IMR-90 (cell line): ENCODE measurements around the gene SUN1. TPM values are rescaled to one million over a fixed set of nuclear protein-coding genes. Genes with fewer than 3 reads are reported as not detected.

Experiments
- ATAC-seq: fragments of 200-7000 bp; cut with Tn5 transposase; 2 replicates; pipeline ENCODE4 v1.9.1; 2020; ENCODE audit warnings: low read depth, mild to moderate bottlenecking, moderate library complexity
- BruUV-seq: library from RNA; stranded (reverse); fragments of 400-500 nt; replicated peaks from 2 replicates; lab custom pipeline; 2021; lab: Mats Ljungman, UMichigan
- CTCF ChIA-PET: fragments of 300-600 bp; formaldehyde crosslinking; extraction: SDS; loops from one replicate; lab custom pipeline; 2021; ENCODE audit warnings: antibody characterized with exemption; lab: Yijun Ruan, JAX
- POLR2A ChIA-PET: fragments of 300-600 bp; sonication (Branson Sonifier 250); formaldehyde crosslinking; loops from one replicate; lab custom pipeline; 2022; ENCODE audit warnings: antibody characterized with exemption; ENCODE audit not compliant: unreplicated experiment; lab: Charles Lee
- DNase-seq: peaks from one replicate; pipeline ENCODE4 v3.0.0; 2013
- H2AFZ ChIP-seq: replicated peaks from 2 replicates; pipeline ENCODE3; 2013; ENCODE audit warnings: low read length, mild to moderate bottlenecking; ENCODE audit not compliant: poor library complexity
- H2AK5ac ChIP-seq: 2 replicates; pipeline ENCODE4 v1.6.1; 2013; ENCODE audit warnings: low read depth, low read length, inconsistent platforms
- H2AK9ac ChIP-seq: replicated peaks from 2 replicates; pipeline ENCODE3; 2013; ENCODE audit warnings: mild to moderate bottlenecking, low read depth, low read length, moderate library complexity; ENCODE audit not compliant: poor library complexity
- H2BK120ac ChIP-seq: 2 replicates; pipeline ENCODE4 v1.6.1; 2013; ENCODE audit warnings: low read depth, low read length, inconsistent platforms
- H2BK15ac ChIP-seq: 3 replicates; pipeline ENCODE4 v1.6.1; 2013; ENCODE audit warnings: low read depth, low read length, inconsistent platforms
- H2BK20ac ChIP-seq: 2 replicates; pipeline ENCODE4 v1.6.1; 2013; ENCODE audit warnings: low read depth, mild to moderate bottlenecking, inconsistent platforms, low read length, moderate library complexity
- H2BK5ac ChIP-seq: 2 replicates; pipeline ENCODE4 v1.6.1; 2013; ENCODE audit warnings: mild to moderate bottlenecking, low read depth, low read length, inconsistent platforms; ENCODE audit not compliant: poor library complexity, severe bottlenecking
- H3K14ac ChIP-seq: replicated peaks from 2 replicates; pipeline ENCODE4 v1.6.1; 2013; ENCODE audit warnings: low read depth, low read length, inconsistent platforms
- H3K18ac ChIP-seq: 2 replicates; pipeline ENCODE4 v1.6.1; 2013; ENCODE audit warnings: low read depth, low read length, control low read depth
- H3K23ac ChIP-seq: 2 replicates; pipeline ENCODE4 v1.6.1; 2013; ENCODE audit warnings: low read depth, low read length, inconsistent platforms
- H3K27ac ChIP-seq: 2 replicates; pipeline ENCODE4 v1.5.1; 2013; ENCODE audit warnings: mild to moderate bottlenecking, control low read depth, low read length; ENCODE audit not compliant: insufficient read depth
- H3K27me3 ChIP-seq: 2 replicates; pipeline ENCODE4 v1.6.1; 2013; ENCODE audit warnings: low read length; ENCODE audit not compliant: control insufficient read depth, insufficient read depth
- H3K36me3 ChIP-seq: 2 replicates; pipeline ENCODE4 v1.6.1; 2013; ENCODE audit warnings: low read length, mixed read lengths; ENCODE audit not compliant: control insufficient read depth, insufficient read depth
- H3K4ac ChIP-seq: 2 replicates; pipeline ENCODE4 v1.6.1; 2013; ENCODE audit warnings: low read depth, low read length, inconsistent platforms
- H3K4me1 ChIP-seq: 2 replicates; pipeline ENCODE4 v1.6.1; 2013; ENCODE audit warnings: low read length, mixed read lengths; ENCODE audit not compliant: control insufficient read depth, insufficient read depth
- H3K4me2 ChIP-seq: 2 replicates; pipeline ENCODE4 v1.6.1; 2013; ENCODE audit warnings: low read depth, mild to moderate bottlenecking, control low read depth, low read length, moderate library complexity
- H3K4me3 ChIP-seq: 2 replicates; pipeline ENCODE4 v1.5.1; 2013; ENCODE audit warnings: low read depth, mild to moderate bottlenecking, control low read depth, low read length, moderate library complexity; ENCODE audit not compliant: insufficient read depth
- H3K56ac ChIP-seq: 2 replicates; pipeline ENCODE4 v1.6.1; 2013; ENCODE audit warnings: low read length, inconsistent platforms; ENCODE audit not compliant: insufficient read depth; ENCODE audit errors: extremely low read depth
- H3K79me1 ChIP-seq, 2 experiments: 2 replicates each; pipeline ENCODE4 v1.6.1; 2013; ENCODE audit warnings: low read length in 2 of 2, inconsistent platforms in 1 of 2, low read depth in 1 of 2
- H3K9ac ChIP-seq: 2 replicates; pipeline ENCODE4 v1.6.1; 2013; ENCODE audit warnings: low read depth, low read length, control low read depth
- H3K9me1 ChIP-seq: 2 replicates; pipeline ENCODE4 v1.6.1; 2013; ENCODE audit warnings: low read length, inconsistent platforms; ENCODE audit not compliant: insufficient read depth
- H3K9me3 ChIP-seq: 2 replicates; pipeline ENCODE4 v1.6.1; 2013; ENCODE audit warnings: low read length; ENCODE audit not compliant: control insufficient read depth, insufficient read depth
- H4K20me1 ChIP-seq: 2 replicates; pipeline ENCODE4 v1.6.1; 2013; ENCODE audit warnings: low read length, inconsistent platforms; ENCODE audit not compliant: insufficient read depth
- H4K5ac ChIP-seq: 2 replicates; pipeline ENCODE4 v1.6.1; 2013; ENCODE audit warnings: mild to moderate bottlenecking, low read depth, low read length, control low read depth
- H4K8ac ChIP-seq, 2 experiments: 2 replicates each; pipeline ENCODE4 v1.6.1; 2013; ENCODE audit warnings: low read depth in 2 of 2, low read length in 2 of 2, control low read depth in 1 of 2, inconsistent platforms in 1 of 2
- H4K91ac ChIP-seq: 2 replicates; pipeline ENCODE4 v1.6.1; 2013; ENCODE audit warnings: low read depth, low read length, inconsistent platforms; ENCODE audit not compliant: insufficient read depth
- BHLHE40 ChIP-seq: fragments of 150-350 bp; IDR thresholded peaks from 2 replicates; pipeline ENCODE4 v1.6.1; 2016; ENCODE audit warnings: mild to moderate bottlenecking, low read depth, low read length
- CEBPB ChIP-seq: IDR thresholded peaks from 2 replicates; pipeline ENCODE4 v1.6.1; 2012; ENCODE audit warnings: low read depth, low read length, improper control_type of control experiment
- CHD1 ChIP-seq: IDR thresholded peaks from 2 replicates; pipeline ENCODE4 v1.6.1; 2012; ENCODE audit warnings: low read depth, low read length, improper control_type of control experiment
- CTCF ChIP-seq: conservative IDR thresholded peaks from 2 replicates; pipeline ENCODE4 v1.5.1; 2012; ENCODE audit warnings: mild to moderate bottlenecking, low read depth, low read length, improper control_type of control experiment
- FOS ChIP-seq: fragments of 150-350 bp; IDR thresholded peaks from 2 replicates; pipeline ENCODE4 v1.6.1; 2016; ENCODE audit warnings: low read depth, low read length
- MAFK ChIP-seq: IDR thresholded peaks from 2 replicates; pipeline ENCODE4 v1.6.1; 2012; ENCODE audit warnings: low read depth, low read length, improper control_type of control experiment
- MAZ ChIP-seq: IDR thresholded peaks from 2 replicates; pipeline ENCODE4 v1.6.1; 2012; ENCODE audit warnings: low read depth, mild to moderate bottlenecking, low read length, improper control_type of control experiment, moderate library complexity, borderline replicate concordance
- MXI1 ChIP-seq: IDR thresholded peaks from 2 replicates; pipeline ENCODE4 v1.6.1; 2012; ENCODE audit warnings: low read depth, mild to moderate bottlenecking, low read length, moderate library complexity, borderline replicate concordance
- NFE2L2 ChIP-seq: fragments of 150-350 bp; IDR thresholded peaks from 2 replicates; pipeline ENCODE4 v1.6.1; 2016; ENCODE audit warnings: low read depth, mild to moderate bottlenecking, low read length
- POLR2A ChIP-seq: IDR thresholded peaks from 2 replicates; pipeline ENCODE4 v1.6.1; 2012; ENCODE audit warnings: mild to moderate bottlenecking, low read depth, low read length
- RAD21 ChIP-seq: IDR thresholded peaks from 2 replicates; pipeline ENCODE4 v1.6.1; 2012; ENCODE audit warnings: low read length, improper control_type of control experiment
- RCOR1 ChIP-seq: IDR thresholded peaks from 2 replicates; pipeline ENCODE4 v1.6.1; 2012; ENCODE audit warnings: mild to moderate bottlenecking, low read length, improper control_type of control experiment; ENCODE audit not compliant: insufficient replicate concordance
- RFX5 ChIP-seq: IDR thresholded peaks from 2 replicates; pipeline ENCODE4 v1.8.0; 2012; ENCODE audit warnings: low read depth, mild to moderate bottlenecking, low read length, moderate library complexity
- SMC3 ChIP-seq: fragments of 150-350 bp; IDR thresholded peaks from 2 replicates; pipeline ENCODE4 v1.6.1; 2016; ENCODE audit warnings: low read depth, mild to moderate bottlenecking, antibody characterized with exemption, low read length, moderate library complexity
- WGBS, 2 experiments: methylation state at CpG; one replicate each; pipeline versions ENCODE4 v1.1.5 to v1.1.7; 2013; ENCODE audit warnings: missing lambda C conversion rate in 2 of 2; ENCODE audit not compliant: insufficient read length in 1 of 2; ENCODE audit errors: extremely low coverage in 2 of 2; 5-methylcytosine and 5-hydroxymethylcytosine counted together
- dilution Hi-C: fragments of 300-500 bp; cut with HindIII; formaldehyde crosslinking; loops from one replicate; pipeline ENCODE4 v1.14.3; 2018; ENCODE audit warnings: low sequenced_read_pairs; ENCODE audit not compliant: unreplicated experiment
- in situ Hi-C: fragments of 300-500 bp; cut with MboI; formaldehyde crosslinking; loops from 3 replicates; pipeline ENCODE4 v1.14.3; 2019; ENCODE audit warnings: low sequenced_read_pairs, inconsistent platforms, mixed read lengths
- intact Hi-C: fragments of 100-400 bp; cut with micrococcal nuclease; formaldehyde crosslinking; loops from 2 replicates; pipeline ENCODE4 v1.10.0; 2022
- polyA plus RNA-seq, 3 experiments: library from polyadenylated mRNA; depleted of rRNA; stranded (reverse); fragments of >200 nt; gene quantifications; 2 replicates each; pipeline ENCODE4 v1.2.3, GENCODE V29; 2012; ENCODE audit warnings: low replicate concordance in 1 of 3
- total RNA-seq: library from RNA; depleted of rRNA; stranded (reverse); fragments of >200 nt; gene quantifications from 2 replicates; pipeline ENCODE4 v1.2.3, GENCODE V29; 2012
- TF ChIP-seq, protein P1 (sequence below): fragments of 150-350 bp; IDR thresholded peaks from 2 replicates; pipeline ENCODE4 v1.6.1; 2017; ENCODE audit warnings: mild to moderate bottlenecking, antibody characterized with exemption, low read length, low read depth
- TF ChIP-seq, protein P2 (sequence below): fragments of 150-350 bp; IDR thresholded peaks from 2 replicates; pipeline ENCODE4 v1.6.1; 2016; ENCODE audit warnings: low read depth, mild to moderate bottlenecking, low read length, moderate library complexity, borderline replicate concordance

SUN1 gene
- total and polyA plus RNA-seq, 2 of the 4 experiments (the other 2 are of a cell fraction): 113 to 239 TPM

- no peak overlapping the region for H2BK15ac ChIP-seq
- TF ChIP-seq RAD21: no peak
- no peak for TF ChIP-seq POLR2A
- TF ChIP-seq FOS: no peak
- TF ChIP-seq SMC3: no peak
- no peak for TF ChIP-seq RCOR1
- TF ChIP-seq, protein P1, sequence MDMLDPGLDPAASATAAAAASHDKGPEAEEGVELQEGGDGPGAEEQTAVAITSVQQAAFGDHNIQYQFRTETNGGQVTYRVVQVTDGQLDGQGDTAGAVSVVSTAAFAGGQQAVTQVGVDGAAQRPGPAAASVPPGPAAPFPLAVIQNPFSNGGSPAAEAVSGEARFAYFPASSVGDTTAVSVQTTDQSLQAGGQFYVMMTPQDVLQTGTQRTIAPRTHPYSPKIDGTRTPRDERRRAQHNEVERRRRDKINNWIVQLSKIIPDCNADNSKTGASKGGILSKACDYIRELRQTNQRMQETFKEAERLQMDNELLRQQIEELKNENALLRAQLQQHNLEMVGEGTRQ: no peak
- TF ChIP-seq NFE2L2: no peak
- no peak for TF ChIP-seq CHD1
- no peak for TF ChIP-seq MAFK
- TF ChIP-seq MAZ: no peak
- no peak for TF ChIP-seq BHLHE40
- TF ChIP-seq RFX5: no peak
- TF ChIP-seq, protein P2, sequence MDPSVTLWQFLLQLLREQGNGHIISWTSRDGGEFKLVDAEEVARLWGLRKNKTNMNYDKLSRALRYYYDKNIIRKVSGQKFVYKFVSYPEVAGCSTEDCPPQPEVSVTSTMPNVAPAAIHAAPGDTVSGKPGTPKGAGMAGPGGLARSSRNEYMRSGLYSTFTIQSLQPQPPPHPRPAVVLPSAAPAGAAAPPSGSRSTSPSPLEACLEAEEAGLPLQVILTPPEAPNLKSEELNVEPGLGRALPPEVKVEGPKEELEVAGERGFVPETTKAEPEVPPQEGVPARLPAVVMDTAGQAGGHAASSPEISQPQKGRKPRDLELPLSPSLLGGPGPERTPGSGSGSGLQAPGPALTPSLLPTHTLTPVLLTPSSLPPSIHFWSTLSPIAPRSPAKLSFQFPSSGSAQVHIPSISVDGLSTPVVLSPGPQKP: no peak
- no peak for TF ChIP-seq MXI1
- no peak for TF ChIP-seq CEBPB
- no peak for TF ChIP-seq CTCF
- H2AK5ac ChIP-seq: no peak overlapping the region
- DNase-seq (no peak), ATAC-seq (no peak)
- H2AFZ ChIP-seq: no peak overlapping the region
- H3K4me1 ChIP-seq: peaks cover 10% of the 10 kb centered on the region
- no peak overlapping the region for H2AK9ac ChIP-seq
- in situ Hi-C loops: no loop called here
- no peak overlapping the region for H3K18ac ChIP-seq
- H4K20me1 ChIP-seq: peaks cover 9% of the 10 kb centered on the region
- H3K36me3 ChIP-seq: peaks cover 62% of the 10 kb centered on the region
- H3K4me2 ChIP-seq: no peak overlapping the region
- no CpG with 5 or more reads among the region's 16 CpGs for WGBS, 2 experiments
- BruUV-seq: no TSS peak
- no peak overlapping the region for H3K4ac ChIP-seq
- POLR2A ChIA-PET: no interaction called here
- H3K56ac ChIP-seq: no peak overlapping the region
- H3K27ac ChIP-seq: no peak overlapping the region
- no peak overlapping the region for H3K4me3 ChIP-seq
- dilution Hi-C loops: no loop called here
- H3K23ac ChIP-seq: no peak overlapping the region
- H4K5ac ChIP-seq: no peak overlapping the region
- H2BK120ac ChIP-seq: no peak overlapping the region
- CTCF ChIA-PET: interaction anchor here (1.3 kb wide), 1 partner anchor 8 kb away, joined by 4 read pairs; no protein-coding TSS in a partner anchor
- H3K79me1 ChIP-seq: peaks cover 8 to 31% of the 10 kb centered on the region in 2 experiments
- no peaks in the 10 kb centered on the region for H3K27me3 ChIP-seq
- H3K9me3 ChIP-seq: no peaks in the 10 kb centered on the region
- H3K14ac ChIP-seq: no peak overlapping the region
- H4K8ac ChIP-seq: no peak overlapping the region
- H2BK5ac ChIP-seq: no peak overlapping the region
- no peak overlapping the region for H3K9ac ChIP-seq
- intact Hi-C loops: no loop called here
- no peak overlapping the region for H2BK20ac ChIP-seq
- no peak overlapping the region for H4K91ac ChIP-seq
- peaks cover 10% of the 10 kb centered on the region; the same call in 1 of the 2 replicates for H3K9me1 ChIP-seq
These were observed 30.8 kb downstream of the SUN1 start for GRCh38 chr7:863106-863505.
